NCI-H1417 treated with DMSO at 0.1 percent for 48 hours (cell line): Measurements from ENCODE around the gene CKLF.
"Not testable (repeated sequence)": the region's sequence is repeated elsewhere in the genome, so short reads cannot be mapped to it uniquely, and the experiment has no call there.

Experiments used
- DNase-seq: peaks from one replicate; lab custom pipeline; 2025; lab: John Stamatoyannopoulos, UW

Gene CKLF, protein sequence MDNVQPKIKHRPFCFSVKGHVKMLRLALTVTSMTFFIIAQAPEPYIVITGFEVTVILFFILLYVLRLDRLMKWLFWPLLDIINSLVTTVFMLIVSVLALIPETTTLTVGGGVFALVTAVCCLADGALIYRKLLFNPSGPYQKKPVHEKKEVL

DNA sequence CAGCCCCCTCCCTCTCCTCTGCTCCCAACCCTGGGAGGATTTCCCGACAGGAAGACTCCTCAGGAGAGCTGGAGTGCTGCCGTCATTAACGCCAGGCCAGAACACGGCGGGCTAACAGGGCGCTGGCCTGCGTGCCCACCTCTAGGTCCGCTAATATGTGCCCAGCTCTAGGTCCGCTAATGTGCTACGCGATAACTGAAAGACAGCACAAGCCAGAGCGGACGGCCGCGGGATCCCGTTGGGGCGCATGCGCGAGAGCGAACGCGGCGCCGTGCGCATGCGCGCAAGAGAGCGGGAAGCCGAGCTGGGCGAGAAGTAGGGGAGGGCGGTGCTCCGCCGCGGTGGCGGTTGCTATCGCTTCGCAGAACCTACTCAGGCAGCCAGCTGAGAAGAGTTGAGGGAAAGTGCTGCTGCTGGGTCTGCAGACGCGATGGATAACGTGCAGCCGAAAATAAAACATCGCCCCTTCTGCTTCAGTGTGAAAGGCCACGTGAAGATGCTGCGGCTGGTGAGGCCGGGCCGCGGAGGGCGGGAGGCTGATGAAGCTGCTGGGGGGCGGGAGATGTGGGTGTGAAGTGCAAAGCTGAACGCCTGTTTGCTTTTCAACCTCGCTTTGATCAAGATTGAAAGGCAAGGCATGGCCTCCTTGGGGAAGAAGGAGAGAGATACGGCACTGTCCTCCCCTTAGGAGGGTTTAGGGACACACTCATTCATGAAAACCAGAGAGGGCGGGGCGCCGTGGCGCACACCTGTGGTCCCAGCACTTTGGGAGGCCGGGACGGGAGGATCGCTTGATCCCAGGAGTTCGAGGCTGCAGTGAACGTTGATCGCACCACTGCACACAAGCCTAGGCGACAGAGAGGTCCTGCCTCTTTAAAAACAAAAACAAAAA is at the start of gene CKLF:
Gene CKLF, plus strand, starts transcription at position 291 of the 892 bp plus-strand sequence. Its CDS starts 140 bp downstream, at position 431.
- peak; percentile 60 for DNase-seq

DNA sequence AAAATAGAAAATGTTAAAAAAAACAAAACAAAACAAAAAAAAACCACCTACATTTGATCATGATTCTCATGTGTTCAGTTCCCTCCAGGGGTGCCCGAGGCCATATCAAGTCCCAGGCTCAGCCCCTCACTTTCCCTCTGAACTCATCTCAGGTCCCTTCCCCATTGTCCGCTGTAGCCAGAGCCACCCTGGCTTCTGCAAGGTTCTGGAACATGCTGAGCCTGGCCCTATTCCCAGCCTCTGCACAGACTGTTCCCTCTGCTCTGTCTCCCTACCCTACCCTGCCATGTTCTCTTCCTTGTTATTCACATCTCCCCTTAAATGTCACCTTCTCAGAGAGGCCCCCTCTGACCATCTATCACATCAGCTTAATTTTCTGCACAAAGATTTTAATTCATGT is 49.3 kb upstream of the CKLF start:
- no peak for DNase-seq

DNA sequence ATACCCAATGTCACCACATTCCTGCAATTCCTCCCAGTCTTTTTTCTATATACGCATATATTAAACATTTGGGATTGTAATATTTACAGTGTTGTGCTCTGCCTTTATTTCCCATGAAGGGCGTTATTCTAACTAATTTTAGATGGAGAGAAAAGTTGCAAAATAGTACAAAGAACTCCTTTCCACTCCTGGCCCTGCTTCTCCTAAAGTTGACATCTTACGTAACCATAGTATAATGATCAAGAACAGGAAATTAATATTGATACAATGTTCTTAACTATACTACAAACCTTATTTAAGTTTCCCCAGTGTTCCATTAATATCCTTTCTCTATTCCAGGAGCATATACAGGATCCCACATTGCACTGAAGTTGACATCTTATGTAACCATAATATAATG is 48.8 kb upstream of the CKLF start:
- no peak for DNase-seq

DNA sequence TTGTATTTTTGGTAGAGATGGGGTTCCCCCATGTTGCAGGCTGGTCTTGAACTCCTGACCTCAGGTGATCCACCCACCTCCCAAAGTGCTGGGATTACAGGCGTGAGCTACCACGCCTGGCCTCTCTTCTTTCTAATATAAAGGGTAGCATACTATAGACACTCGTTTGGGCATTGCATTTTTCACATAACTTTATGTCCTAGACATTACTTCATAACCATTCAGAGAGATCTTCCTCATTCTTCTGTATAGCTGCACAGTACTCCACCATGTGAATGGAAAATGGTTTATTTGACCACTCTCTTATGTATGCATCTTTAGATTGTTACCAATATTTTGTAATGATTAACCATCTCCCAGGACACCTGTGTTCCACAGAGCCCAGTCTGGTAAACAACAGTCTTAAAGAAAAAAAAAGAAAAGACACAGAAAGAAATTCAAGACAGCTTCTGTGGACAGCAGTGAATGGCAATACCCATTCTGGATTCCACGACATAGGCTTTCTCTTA is 44.6 kb upstream of the CKLF start:
- no peak for DNase-seq

DNA sequence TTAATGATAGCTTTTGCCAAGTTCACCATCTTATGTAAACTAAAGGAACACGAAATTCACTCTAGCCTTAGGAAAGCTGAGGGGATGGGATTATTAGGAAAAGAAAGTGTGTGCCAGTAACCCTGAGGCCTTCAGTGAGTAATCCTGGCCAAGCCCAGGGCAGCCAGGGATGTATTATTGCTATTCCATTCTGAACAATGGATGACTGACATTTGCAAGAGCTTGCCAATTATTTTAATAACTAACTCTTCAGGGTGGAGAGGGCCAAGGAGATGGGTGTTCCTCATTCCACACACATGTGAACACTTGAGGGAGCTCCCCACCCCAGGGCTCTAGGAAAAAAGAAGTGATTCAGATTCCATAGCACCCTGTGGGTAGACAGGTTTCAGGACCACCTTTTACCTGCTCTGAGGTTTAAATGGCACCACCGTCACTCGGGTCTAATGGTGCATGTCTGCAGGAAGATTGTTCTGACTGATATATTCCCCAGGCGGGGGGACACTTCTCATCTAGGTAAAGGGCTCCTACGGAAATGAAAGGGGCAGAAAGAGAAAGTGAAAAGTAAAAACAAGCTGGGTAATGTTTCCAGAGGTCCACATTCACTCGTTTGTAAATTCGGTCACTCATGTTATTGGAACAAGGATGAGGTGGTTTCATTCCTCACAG is 44.0 kb upstream of the CKLF start:
- no peak for DNase-seq

DNA sequence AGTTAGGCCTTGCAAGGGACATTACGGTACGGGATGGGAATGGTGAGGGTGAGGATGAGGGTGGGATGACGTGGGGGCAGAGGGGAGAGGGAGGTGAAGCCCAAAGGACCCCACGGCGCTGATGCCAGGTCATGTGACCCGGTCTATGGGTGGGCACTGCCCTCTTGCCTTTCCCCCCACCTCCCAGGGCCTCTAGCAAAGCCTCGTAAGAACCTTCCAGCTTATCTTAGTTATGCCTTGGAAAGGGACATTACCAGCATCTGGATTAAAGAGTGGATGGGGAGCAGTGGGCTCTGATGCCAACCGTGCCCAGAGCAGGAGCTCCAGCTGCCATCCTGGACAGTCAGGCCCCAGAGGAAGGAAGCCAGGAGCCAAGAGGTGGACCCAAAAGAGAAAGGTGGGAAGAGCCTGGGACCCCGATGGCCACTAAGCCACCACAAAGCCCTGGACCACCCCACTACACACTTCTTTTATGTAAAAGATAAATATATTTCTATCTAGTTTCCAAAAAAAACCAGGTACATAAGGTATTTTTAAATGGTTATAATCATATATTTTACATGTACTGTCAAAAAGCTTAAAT is 43.4 kb upstream of the CKLF start:
- no peak for DNase-seq

DNA sequence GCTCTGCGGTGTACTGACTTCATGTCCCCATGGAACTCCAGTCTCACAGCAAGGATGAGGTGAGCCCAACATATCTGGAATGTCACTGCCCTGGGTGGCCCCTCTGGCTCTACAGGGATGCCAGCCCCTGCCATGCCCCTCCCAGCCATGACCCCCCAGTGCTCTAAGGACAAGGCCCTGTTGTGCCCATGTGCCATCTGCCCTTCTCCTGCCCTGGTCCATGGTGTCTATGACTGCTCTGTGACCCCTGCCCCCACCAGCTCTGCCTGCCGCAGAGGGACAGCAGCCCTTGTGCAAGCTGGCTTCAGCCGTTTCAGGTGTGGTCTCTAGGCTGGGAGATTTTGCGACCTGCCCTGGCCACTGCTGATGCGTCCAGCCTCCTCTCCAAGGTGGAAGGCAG is 42.8 kb upstream of the CKLF start:
- no peak for DNase-seq

DNA sequence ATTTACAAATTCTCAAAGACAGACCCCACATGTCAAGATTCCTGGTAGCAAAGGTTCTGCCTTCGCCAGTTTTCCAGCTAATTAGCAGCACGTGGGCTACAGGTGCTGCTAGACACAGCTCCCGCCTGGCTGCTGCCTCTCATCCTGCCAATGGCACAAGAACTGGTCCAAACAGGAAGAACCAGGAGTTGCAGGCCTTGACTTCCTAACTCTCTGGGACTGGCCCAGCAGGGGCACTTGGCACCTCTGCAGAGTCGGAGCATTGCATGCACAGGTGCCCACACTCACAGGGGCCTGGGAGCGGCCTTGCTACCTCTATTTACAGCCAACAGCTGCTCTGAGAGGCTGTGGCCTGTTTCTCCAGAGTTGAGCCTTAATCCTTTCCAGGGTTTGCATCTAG is 42.1 kb upstream of the CKLF start:
- no peak for DNase-seq

DNA sequence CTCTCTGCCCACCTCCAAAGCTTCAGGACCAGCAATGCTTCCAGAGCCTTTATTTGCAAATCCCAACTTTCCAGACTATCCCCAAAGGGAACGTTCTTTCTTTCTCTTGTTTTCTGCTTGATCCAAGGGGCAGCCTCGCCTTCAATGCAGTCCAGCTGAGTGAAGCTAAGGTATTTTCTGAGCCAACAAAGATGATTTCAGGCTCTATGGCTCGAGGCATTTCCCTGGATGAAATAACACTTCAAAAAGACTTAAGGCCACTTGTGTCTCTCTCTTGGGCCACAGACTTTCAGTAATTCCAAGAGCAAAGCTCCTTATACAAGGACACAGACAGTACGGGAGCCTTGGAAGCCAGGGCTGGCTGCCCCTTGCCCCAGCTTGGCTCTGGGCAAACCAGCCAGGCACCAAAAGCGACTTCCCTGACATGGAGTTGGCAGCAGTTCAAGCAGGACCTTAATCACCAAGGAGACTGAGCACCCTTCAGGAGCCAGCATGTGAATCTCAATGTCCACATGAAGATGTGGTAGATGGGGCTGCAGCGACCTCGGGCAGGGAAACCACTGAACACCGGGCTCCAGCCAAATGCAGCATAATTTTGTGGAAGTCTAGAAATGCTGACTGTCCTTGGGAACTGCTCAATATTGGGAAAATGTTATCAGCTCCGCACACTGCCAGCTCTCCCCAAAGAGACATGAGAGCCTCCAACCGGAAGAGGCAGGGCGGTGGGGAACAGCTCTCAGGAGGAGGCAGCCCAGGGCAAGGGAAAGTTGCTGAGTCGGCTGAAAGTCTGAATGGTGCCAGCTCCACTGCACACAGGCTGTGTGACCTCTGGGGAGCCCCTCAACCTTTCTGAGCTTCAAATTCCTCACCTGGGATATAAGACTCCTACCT is 41.4 kb upstream of the CKLF start:
- DNase-seq: no peak

DNA sequence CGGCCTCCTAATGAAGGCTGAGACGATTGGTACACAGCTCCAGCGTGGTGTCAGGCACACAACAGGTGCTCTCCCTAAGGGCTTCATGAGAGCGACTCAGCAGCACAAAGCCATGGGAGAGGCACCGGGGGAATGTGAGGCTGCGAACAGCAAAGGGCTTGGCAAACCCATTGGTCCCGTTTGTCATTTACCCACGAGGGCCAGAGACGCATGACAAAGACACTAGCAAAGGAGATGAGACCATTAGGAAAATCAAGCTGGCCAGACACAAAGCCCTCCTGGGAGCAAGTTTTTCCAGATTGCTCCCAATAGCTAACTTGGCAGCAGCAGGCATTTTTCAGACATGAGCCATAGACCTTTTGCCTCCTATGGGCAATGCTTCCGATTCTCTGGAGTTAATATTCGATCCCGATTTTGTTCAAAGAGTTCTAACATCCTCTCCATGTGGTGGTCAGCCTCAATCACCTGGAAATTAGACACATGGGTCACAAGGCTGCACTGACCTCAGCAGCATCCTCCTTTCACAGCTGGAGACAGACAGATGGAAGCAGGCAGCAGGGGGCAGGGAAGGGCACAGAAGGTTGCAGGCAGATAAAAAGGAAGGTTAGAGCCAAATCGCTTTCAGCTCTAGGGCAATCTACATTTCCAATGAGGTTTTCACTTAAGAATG is 40.6 kb upstream of the CKLF start:
- no peak for DNase-seq

DNA sequence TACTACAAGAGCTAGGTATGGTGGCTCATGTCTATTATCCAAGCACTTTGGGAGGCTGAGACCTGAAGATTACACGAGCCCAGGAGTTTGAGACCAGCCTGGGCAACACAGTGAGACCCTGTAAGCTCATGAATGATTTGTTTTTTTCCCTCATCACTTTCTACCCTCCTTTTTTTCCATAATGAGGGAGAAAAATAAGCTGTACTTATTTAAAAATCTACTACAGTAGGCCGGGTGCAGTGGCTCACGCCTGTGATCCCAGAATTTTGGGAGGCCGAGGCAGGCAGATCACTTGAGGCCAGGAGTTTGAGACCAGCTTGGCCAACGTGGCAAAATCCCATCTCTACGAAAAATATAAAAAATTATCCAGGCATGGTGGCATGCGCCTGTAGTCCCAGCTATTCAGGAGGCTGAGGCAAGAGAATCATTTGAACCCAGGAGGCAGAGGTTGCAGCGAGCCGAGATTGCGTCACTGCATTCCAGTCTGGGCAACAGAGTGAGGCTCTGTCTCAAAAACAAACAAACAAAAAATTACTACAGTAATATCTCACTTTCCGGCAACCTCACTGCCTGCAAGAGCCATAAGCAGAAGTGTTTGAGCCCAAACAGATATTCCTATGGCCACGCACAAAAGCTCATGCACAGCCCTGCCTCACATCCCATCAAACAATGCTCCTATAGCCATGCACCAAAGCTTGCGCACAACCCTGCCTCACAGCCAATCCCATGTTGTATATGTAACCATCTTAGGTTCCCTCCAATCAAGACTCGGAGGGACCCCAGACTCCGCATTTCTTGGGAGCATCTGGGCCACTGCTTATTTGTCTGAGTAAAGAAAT is 39.9 kb upstream of the CKLF start:
- DNase-seq: no peak

DNA sequence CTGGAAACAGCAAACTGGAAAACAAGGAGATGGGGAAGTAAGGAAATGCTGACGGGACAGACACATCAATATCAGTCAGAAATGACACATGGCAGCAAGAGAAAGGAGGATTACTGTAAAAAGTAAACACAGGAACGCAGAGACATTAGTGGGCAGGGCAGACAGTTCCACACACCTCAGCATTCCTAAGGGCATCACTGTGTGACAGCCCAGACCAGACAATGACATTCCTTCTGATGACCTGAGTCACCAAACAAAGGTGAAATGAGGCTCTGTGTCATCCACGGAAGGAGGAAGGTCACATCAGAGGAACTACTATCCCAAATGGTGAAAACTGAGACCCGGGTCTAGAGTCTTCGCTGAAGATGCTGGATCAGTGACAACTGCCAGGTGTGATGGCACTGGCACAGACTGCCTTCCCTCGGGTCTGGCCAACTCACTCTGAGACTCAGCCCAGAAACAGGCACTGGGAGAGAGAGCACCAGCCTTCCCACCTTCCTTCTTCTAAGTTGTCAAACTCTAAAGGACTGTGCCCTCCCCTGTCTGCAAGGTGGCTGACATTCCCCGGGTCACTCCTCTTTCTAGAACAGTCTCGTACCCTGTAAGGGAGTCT is 39.2 kb upstream of the CKLF start:
- no peak for DNase-seq

DNA sequence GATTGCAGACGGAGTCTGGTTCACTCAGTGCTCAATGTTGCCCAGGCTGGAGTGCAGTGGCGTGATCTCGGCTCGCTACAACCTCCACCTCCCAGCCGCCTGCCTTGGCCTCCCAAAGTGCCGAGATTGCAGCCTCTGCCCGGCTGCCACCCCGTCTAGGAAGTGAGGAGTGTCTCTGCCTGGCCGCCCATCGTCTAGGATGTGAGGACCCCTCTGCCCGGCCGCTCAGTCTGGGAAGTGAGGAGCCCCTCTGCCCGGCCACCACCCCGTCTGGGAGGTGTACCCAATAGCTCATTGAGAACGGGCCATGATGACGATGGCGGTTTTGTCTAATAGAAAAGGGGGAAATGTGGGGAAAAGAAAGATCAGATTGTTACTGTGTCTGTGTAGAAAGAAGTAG is 38.0 kb upstream of the CKLF start:
- not testable (repeated sequence) for DNase-seq

DNA sequence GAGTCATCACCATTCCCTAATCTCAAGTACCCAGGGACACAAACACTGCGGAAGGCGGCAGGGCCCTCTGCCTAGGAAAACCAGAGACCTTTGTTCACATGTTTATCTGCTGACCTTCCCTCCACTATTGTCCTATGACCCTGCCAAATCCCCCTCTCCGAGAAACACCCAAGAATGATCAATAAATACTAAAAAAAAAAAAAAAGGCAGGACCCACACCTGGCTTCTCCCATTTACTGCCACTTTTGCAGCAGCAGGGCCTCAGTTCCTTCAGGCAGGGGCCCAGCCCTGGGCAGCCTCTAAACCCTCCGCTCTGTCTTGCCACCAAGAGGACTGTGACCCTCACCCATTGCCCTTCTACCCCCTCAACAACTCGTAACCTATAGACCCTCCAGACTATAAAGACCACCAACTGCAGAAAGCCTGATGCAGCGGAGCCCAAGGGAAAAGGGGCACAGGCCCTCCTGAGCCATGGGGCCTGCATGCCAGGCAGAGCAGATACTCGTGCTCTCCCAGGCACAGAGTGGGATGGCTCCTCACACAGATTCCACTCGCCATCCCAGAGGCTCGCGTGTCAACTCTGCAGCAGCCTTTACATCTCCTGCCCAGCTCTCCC is 37.3 kb upstream of the CKLF start:
- not testable (repeated sequence) for DNase-seq

DNA sequence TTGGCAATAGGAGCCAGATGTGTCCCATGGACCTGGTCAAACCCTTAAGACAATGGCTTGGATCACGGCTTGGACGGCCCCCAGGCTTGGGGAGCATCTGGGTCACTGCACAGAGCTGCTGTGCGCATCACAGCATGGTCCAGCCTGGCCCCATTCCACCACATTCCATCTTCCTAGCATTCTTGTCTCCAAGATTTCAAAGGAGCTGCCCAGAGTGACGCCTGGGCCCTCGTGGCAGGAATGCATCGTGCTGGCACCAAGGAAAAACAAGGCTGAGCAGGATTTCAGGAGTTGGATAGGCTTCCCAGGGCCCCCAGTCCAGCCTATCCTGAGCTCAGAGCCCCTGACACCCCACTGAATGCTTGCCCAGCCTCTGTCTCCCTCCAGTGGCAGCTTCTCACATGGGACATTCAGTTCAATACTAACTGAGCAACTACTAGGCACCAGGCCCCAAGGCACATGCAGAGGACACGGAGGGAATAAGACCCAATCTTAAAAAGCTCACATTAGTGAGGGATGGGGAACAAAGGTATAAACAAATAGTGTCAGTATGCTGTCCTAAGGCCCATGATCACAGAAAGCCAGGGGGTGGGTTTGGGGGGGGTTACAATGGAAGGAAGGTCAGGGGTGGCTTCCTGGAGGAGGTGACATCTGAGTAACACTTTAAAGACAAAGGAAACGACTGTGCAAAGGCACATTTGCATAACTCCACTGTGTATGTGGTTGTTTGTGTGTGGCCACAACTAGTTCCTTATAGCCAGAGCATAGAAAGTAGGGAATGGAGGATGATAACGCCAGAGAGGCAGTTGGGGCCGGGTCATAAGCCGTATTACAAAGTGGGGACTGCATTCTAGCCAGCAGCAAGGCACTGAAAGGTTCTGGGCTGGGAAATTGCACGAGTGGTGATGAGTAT is 36.5 kb upstream of the CKLF start:
- no peak for DNase-seq

DNA sequence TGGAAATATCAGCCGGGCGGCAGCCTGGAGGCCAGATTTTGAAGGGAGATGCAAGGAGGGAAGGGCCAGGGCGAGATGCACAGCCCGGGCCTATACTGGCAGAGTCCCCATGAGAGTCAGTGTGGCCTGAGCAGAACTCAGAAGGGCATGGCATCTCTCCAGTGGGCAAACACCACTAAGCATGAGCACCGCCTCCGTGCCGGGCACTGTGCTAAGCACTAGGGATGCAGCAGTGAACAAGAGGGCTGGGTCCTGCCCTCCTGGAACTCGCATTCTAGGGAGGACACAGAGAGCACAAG is 35.9 kb upstream of the CKLF start:
- no peak for DNase-seq

DNA sequence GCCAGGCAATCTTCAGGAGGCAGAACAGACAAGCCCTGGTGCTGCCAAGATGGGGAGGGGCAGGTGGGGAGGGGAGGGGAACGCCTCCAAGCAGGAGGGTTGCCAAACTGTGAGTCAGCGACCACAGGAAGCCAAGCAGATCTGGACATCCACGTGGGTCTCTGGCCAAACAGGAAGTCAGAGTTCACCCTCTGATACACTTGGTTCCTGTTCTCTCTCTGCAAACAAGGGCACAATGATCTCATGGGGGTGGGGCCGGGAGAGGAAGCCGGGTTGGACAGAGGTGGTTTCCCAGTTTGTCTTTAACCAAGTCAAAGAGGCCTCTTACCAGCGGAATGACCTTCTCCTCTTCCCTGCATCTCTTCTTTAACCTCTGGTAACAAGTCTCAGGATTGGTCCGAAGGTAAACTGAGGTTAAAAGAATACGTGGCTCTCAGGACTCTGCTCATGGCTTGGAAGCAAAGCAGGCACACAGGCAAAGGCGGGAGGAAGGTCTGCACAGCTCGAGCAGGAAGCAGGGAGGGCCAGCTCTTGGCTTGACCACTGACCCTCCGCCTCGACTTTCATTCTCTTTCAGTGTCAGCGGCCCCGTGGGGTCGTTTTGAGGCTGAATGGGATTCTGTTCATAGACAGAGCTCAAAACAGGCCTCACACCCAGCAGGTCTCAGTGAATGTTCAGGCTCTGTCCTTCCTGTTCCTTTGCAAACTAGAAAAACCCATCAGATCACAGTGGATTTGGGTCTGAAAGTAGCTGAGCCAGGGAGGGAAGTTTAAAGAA is 35.4 kb upstream of the CKLF start:
- DNase-seq: no peak
